ENCODE data around the gene SIVA1.

SIVA1 gene

GRCh38 chr14:104770072-104770579 lies 17.2 kb downstream of the SIVA1 start:
- DNase-seq (ENCODE audit: low read depth): no peak

GRCh38 chr14:104770851-104771272 lies 17.9 kb downstream of the SIVA1 start:
- peak; percentile 21 for DNase-seq (ENCODE audit: low read depth)
- TF ChIP-seq, protein P1, sequence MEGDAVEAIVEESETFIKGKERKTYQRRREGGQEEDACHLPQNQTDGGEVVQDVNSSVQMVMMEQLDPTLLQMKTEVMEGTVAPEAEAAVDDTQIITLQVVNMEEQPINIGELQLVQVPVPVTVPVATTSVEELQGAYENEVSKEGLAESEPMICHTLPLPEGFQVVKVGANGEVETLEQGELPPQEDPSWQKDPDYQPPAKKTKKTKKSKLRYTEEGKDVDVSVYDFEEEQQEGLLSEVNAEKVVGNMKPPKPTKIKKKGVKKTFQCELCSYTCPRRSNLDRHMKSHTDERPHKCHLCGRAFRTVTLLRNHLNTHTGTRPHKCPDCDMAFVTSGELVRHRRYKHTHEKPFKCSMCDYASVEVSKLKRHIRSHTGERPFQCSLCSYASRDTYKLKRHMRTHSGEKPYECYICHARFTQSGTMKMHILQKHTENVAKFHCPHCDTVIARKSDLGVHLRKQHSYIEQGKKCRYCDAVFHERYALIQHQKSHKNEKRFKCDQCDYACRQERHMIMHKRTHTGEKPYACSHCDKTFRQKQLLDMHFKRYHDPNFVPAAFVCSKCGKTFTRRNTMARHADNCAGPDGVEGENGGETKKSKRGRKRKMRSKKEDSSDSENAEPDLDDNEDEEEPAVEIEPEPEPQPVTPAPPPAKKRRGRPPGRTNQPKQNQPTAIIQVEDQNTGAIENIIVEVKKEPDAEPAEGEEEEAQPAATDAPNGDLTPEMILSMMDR (IDR thresholded peaks at IDR 0.05; ENCODE audit: insufficient read depth, low read depth, low read length, missing control alignments): peak; percentile 55
- H3K4me3 ChIP-seq (ENCODE audit: low read length): no peak overlapping the region

More at GRCh38 chr14:104770072-104770579, 17.2 kb downstream of the SIVA1 start:
- TF ChIP-seq, protein P1 (IDR thresholded peaks at IDR 0.05; ENCODE audit: insufficient read depth, low read depth, low read length, missing control alignments): no peak
- H3K4me3 ChIP-seq (ENCODE audit: low read length): no peak overlapping the region

DNA sequence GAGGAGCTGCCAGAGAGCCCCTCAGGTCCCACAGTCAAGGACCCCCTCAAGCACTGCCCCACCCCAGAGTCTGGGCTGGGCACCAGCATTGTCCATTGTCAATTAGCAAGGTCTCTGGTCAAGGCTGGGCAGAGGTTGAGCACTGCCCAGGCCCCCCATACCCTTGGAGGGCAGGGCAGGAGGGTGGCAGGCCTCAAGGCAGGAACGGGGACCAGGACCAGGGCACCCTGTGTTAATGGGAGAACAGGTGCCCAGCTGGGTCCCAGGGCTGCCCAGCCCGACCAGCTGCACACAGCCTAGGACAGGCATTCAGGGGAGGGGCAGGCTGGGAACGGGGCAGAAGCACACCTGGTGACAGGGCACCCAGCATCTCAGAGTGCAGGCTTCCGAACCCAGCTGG lies 18.4 kb downstream of the SIVA1 start:
- DNase-seq (ENCODE audit: low read depth): no peak
- H3K4me3 ChIP-seq (ENCODE audit: low read length): no peak overlapping the region
- TF ChIP-seq, protein P1 (IDR thresholded peaks at IDR 0.05; ENCODE audit: insufficient read depth, low read depth, low read length, missing control alignments): no peak

- H3K4me3 ChIP-seq (ENCODE audit: low read length): no peak overlapping the region
- DNase-seq (ENCODE audit: low read depth): peak; percentile 26
- TF ChIP-seq, protein P1 (IDR thresholded peaks at IDR 0.05; ENCODE audit: insufficient read depth, low read depth, low read length, missing control alignments): no peak
Measured at GRCh38 chr14:104771918-104772706, 19.2 kb downstream of the SIVA1 start.

DNA sequence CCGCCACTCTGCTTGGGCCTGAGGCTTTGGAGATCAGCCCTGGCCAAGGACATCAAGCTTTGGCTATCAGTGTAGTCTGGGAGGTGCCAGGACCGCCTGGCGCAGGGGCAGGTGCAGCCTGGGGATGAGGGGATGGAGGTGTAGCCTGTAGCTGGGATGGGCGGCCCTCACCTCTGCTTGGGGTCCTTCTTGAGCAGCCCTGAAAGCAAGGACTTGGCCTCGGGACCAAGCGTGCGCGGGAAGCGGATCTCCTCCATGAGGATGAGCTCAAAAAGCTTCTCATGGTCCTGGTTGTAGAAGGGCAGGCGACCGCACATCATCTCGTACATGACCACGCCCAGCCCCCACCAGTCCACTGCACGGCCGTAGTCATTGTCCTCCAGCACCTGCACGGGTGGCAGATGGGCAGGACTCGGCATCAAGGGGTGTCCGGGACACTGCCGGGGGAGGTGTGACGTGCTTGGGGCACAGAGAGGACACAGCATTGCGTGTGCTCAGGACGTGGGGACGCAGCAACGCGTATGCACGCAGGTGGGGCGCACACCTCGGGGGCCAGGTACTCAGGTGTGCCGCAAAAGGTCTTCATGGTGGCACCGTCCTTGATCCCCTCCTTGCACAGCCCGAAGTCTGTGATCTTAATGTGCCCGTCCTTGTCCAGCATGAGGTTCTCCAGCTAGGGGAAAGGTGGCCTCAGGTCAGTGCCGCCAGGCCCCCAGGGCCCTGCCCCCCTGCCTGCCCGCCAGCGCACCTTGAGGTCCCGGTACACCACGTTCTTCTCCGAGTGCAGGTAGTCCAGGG lies 20.0 kb downstream of the SIVA1 start:
- H3K4me3 ChIP-seq (ENCODE audit: low read length): no peak overlapping the region
- TF ChIP-seq, protein P1 (IDR thresholded peaks at IDR 0.05; ENCODE audit: insufficient read depth, low read depth, low read length, missing control alignments): no peak
- no peak for DNase-seq (ENCODE audit: low read depth)

GRCh38 chr14:104773505-104774452 lies 20.8 kb downstream of the SIVA1 start:
- H3K4me3 ChIP-seq (ENCODE audit: low read length): no peak overlapping the region
- TF ChIP-seq, protein P1 (IDR thresholded peaks at IDR 0.05; ENCODE audit: insufficient read depth, low read depth, low read length, missing control alignments): no peak
- no peak for DNase-seq (ENCODE audit: low read depth)

Measured in epithelial cell of esophagus (primary cell).